ENCODE measurements around the gene EID2B. TPM values are rescaled to one million over a fixed set of nuclear protein-coding genes. Genes with fewer than 3 reads are reported as not detected.

EID2B gene
- total and polyA plus RNA-seq, 10 of the 15 experiments (the other 5 are each of a cell fraction or from before 2014, with no cell fraction given), result 2.9 to 10.1 (median 5.0) TPM

DNA sequence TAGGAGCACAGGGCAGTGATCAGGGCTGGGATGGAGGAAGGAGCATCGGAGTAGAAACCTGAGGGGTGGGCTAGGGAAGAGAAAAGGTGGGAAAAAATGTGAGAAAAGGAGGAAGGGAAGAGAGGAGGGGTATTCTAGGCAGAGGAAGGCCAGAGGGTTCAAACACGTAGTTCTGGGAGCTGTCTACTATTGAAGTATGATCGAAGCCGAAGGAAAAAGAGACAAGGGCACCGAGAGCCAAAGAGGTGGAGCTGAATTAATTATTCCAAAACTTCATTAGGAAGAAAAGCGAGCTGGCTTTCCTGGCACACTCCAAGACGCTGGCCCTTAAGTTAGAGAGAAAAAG, 26.1 kb downstream of the EID2B start:
- Histone ChIP-seq H3K4me3 (no peak overlapping the region), H3K36me3 (ENCODE audit: control insufficient read depth in 2 of 2, insufficient read depth in 2 of 2, low read length in 1 of 2) (no peaks in the 10 kb centered on the region), H3K79me2 (ENCODE audit: control insufficient read depth, insufficient read depth, low read length) (no peaks in the 10 kb centered on the region), H2AFZ (ENCODE audit: control insufficient read depth, low read depth, low read length) (peak overlapping the region; percentile 89; the same call in 1 of the 2 replicates), H4K20me1 (ENCODE audit: control insufficient read depth, insufficient read depth) (no peaks in the 10 kb centered on the region), H3K9me3 (replicated peaks; ENCODE audit: control insufficient read depth, insufficient read depth, low read length) (no peaks in the 10 kb centered on the region; the same call in 2 of the 3 replicates), H3K27me3 (replicated peaks in 1 of 2; ENCODE audit: control insufficient read depth in 2 of 2, insufficient read depth in 2 of 2, low read length in 1 of 2) (no peaks in the 10 kb centered on the region; a peak in 1 of 4 replicates), H3K27ac (ENCODE audit: control insufficient read depth, insufficient read depth) (no peak overlapping the region), H3K9ac (ENCODE audit: control insufficient read depth, insufficient read depth, low read length) (no peak overlapping the region), H3K4me1 (ENCODE audit: control insufficient read depth, insufficient read depth, low read length) (peaks cover 8% of the 10 kb centered on the region; the same call in 1 of the 2 replicates), H3K4me2 (ENCODE audit: control insufficient read depth, insufficient read depth) (peak overlapping the region; percentile 94; the same call in 1 of the 2 replicates)
- 71% methylated on average over 7 of the region's 7 CpGs for WGBS (ENCODE audit: insufficient coverage, insufficient replicate concordance, low lambda C conversion rate, missing lambda C conversion rate)
- no peak for ATAC-seq
- FAIRE-seq, result no peak
- RAD21 ChIA-PET (ENCODE audit: unreplicated experiment), result no interaction called here
- no peak for DNase-seq (ENCODE audit: low read depth, low spot score)
- in situ Hi-C loops (cut with MboI) (no loop called here), intact Hi-C loops (cut with micrococcal nuclease; ENCODE audit: unreplicated experiment) (no loop called here)
- SMC1A ChIA-PET (ENCODE audit: uncharacterized antibody, unreplicated experiment), result no interaction called here
- no peak for TF ChIP-seq USF1 (IDR thresholded peaks at IDR 0.05; ENCODE audit: borderline replicate concordance, extremely low read length, insufficient read depth, low read depth, low read length)
- TF ChIP-seq IRF4 (IDR thresholded peaks at IDR 0.05; ENCODE audit: low read depth, low read length), result no peak
- TF ChIP-seq JUND (IDR thresholded peaks at IDR 0.05; ENCODE audit: low read depth, low read length), result no peak
- TF ChIP-seq, protein P1, sequence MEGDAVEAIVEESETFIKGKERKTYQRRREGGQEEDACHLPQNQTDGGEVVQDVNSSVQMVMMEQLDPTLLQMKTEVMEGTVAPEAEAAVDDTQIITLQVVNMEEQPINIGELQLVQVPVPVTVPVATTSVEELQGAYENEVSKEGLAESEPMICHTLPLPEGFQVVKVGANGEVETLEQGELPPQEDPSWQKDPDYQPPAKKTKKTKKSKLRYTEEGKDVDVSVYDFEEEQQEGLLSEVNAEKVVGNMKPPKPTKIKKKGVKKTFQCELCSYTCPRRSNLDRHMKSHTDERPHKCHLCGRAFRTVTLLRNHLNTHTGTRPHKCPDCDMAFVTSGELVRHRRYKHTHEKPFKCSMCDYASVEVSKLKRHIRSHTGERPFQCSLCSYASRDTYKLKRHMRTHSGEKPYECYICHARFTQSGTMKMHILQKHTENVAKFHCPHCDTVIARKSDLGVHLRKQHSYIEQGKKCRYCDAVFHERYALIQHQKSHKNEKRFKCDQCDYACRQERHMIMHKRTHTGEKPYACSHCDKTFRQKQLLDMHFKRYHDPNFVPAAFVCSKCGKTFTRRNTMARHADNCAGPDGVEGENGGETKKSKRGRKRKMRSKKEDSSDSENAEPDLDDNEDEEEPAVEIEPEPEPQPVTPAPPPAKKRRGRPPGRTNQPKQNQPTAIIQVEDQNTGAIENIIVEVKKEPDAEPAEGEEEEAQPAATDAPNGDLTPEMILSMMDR (IDR thresholded peaks at IDR 0.05 in 2 of 3, conservative IDR thresholded peaks at IDR 0.05 in 1 of 3; ENCODE audit: control insufficient read depth in 2 of 3, extremely low read depth in 1 of 3, insufficient read depth in 1 of 3, low read depth in 3 of 3, low read length in 3 of 3), result no peak
- 0 out of 2 replicates have a peak, but pooled peaks have one; percentile 4 for TF ChIP-seq SIN3A (IDR thresholded peaks at IDR 0.05; ENCODE audit: low read depth, low read length)
- POLR2A ChIA-PET, result no interaction called here
- CTCF ChIA-PET, result interaction anchor here (1.0 to 1.8 kb wide), 2 partner anchors 32 to 66 kb away, joined by 4 read pairs; no protein-coding TSS in a partner anchor
- BruUV-seq (replicated peaks), result no TSS peak
